ENCODE measurements around the gene WDR13.

- TF ChIP-seq CTCF (conservative IDR thresholded peaks at IDR 0.05; ENCODE audit: low read length), result no peak
- no peak for TF ChIP-seq EZH2phosphoT487 (IDR thresholded peaks at IDR 0.05; ENCODE audit: borderline replicate concordance, low read depth, low read length)
These were observed 39.5 kb downstream of the WDR13 start for GRCh38 chrX:48636776-48637175.

Measured in OCI-LY7 (cell line).